GM19035 (cell line): ENCODE data around the gene SPC25.

Experiments used
- ATAC-seq: cut with Tn5 transposase; IDR thresholded peaks from one replicate; pipeline ENCODE4 v1.9.1; 2021; ENCODE audit not compliant: unreplicated experiment

SPC25 gene

DNA sequence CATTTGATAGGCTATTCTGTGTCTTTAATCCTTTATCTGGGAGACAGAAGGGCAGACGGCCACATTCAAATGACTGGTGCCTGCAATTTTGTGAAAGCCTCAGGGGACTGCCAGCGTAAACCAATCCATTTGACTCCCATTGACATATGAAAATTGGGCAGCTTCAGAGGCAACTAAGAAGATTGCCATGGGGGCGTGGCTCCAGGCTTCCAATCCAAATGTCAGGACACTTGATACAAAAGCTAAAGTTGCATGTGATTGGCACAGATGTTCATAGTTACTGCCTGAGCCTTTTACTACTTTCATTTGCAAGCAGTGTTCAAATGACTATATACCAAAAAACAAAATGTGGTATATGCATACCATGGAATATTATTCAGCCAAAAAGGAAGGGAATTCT, 42.0 kb downstream of the SPC25 start:
- ATAC-seq, result no peak

DNA sequence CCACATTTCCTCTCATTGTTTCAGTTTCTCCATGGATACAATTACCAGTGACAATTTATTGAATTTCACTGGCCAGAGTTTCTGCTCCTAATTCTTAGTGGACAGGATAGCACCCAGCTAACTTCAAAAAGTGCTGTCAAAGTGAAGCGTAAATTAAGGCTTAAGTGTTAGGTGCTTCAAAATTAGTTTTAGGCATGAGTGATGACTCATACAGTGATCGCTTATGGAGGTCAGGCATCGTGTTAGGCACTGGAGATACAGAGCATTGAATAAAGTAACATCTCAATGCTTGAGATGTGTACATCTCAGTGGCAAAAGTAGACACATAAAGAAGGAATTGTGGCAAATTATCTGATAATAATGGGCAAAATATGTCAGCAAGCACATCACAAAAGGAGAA, 47.0 kb downstream of the SPC25 start:
- ATAC-seq, result no peak

DNA sequence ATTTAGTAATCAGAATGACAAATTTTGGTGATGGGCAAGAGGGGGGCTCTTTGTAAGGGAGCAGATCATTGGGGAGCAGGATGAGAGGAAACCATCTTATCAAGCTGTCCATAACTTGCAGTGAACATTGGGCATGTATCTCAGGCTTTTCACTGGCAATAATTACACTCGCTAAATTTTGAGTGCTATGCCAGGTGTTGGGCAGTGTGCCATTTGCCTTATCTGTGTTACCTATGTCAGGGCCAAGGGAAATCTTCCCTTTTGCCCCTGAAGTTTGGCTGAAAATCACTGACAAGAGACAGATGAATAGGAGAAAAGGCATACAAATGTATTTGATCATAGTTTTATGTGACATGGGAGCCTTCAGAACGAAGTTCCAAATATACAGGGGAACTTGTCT, 48.8 kb downstream of the SPC25 start:
- ATAC-seq, result no peak

DNA sequence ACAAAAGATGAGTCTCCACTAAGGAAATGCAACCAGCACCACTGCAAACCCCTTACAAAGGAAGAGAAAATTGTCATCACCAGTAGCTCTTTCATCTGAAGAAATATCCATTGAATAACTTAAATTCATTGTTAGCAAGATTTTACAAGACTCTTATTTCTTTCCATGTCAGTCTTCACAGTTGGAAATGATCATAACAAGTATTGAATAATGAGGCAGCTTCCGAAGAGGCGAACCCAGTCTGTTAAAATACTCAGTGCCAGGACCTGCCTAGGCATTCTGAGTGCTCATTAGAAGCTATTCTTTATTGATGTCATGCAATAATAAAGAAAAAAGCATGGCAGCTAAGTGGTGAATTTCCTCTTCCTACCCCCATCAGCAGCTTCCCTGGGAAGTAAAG, 54.3 kb downstream of the SPC25 start:
- no peak for ATAC-seq

DNA sequence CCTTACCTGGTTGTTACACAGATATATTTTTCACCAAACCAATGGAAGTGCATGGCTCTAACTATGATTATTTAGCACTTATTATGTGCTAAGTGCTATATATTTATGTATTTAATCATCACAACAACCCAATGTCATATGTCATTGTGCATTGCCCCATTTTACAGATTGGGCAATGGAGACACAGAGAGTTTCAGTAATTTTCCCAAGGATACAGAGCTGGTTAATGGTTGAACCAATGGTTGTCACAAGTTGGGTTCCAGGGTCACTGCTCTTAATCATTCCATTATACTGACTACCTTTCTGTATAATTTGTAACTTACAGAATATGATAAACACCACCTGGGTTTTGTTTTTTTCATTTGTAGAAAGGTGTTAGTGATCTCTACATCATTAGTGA, 58.6 kb downstream of the SPC25 start:
- ATAC-seq, result no peak

DNA sequence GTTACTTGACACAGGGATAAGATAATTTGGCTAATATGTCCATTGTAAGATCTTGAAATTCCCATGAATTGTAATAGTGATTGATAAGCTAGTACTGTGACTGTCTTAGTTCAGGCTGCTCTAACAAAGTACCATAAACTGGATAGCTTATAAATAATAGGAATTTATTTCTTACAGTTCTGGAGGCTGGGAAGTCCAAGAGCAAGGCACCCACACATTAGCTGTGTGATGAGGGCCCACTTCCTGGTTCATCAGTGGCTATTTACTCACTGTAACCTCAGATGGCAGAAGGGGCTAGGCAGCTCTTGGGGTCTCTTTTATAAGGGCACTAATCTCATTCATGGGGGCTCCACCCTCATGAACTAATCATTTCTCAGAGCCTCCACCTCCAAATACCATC, 59.3 kb downstream of the SPC25 start:
- no peak for ATAC-seq

DNA sequence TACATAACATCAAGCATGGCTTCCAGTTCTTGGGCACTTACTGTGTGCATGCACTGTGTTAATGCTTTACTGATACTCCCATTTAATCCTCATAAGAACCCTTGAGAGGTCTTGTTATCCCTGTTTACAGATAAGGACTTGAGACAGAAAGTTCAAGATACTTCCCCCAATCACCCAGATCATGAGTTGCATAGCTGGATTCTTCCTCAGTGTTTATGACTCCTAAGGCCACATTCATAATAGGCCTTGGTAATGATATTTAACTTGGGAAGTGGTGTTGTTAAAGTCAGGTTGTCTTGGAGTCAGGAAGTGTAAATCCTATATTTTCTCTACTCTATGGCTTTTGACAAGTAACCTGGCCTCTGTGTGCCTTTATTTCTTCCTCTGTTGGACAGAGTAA, 65.1 kb downstream of the SPC25 start:
- no peak for ATAC-seq

DNA sequence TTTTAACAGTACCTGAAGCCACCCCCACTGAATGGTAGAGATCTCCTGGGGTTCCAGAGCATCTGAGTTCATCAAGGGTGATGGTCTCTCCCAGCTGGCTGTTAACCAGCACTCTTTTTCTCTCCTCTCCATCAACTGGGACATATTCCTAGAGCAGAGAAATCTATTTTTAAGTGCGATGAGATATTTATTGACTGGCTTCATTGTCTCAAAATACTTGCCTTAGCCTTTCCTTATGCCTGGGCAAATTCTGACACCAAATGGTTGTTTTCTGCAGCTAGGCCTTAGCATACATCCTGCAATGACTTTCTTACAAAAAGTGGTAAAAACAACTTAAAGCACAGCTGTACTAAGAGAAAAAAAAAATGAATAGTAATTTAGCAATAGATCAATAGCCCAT, 68.2 kb downstream of the SPC25 start:
- ATAC-seq, result no peak

DNA sequence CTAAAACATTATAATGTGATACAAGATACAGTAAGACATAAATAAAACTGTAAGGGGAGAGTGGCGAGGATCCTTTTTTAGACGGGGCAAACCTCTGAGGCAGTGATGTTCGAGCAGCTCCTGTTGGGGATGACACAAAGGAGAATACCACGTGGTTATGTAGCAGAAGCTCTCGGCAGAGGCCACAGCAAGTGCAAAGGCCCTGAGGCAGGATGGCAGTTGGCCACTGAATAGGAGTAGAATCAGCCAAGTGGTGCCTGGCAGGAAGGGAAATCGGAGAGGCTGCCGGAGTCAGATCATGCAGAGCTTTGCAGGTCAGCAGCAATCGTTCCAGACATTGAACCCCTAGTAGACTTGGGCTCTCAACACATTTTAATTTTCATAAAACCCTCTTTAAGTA, 68.7 kb downstream of the SPC25 start:
- ATAC-seq, result no peak
